ENCODE measurements around the gene FOXP1.

- TF ChIP-seq CTCF (optimal IDR thresholded peaks at IDR 0.05 in 1 of 3, IDR thresholded peaks at IDR 0.05 in 1 of 3, conservative IDR thresholded peaks at IDR 0.05 in 1 of 3; ENCODE audit: extremely low read depth in 1 of 3, insufficient read depth in 2 of 3, low read length in 3 of 3) (no peak), EZH2 (IDR thresholded peaks at IDR 0.05; ENCODE audit: low read length) (no peak)
Measured at GRCh38 chr3:71530903-71531530, 52.5 kb downstream of the FOXP1 start.

All from keratinocyte (primary cell).